ENCODE data around the gene EFEMP2.

The EFEMP2 gene

DNA sequence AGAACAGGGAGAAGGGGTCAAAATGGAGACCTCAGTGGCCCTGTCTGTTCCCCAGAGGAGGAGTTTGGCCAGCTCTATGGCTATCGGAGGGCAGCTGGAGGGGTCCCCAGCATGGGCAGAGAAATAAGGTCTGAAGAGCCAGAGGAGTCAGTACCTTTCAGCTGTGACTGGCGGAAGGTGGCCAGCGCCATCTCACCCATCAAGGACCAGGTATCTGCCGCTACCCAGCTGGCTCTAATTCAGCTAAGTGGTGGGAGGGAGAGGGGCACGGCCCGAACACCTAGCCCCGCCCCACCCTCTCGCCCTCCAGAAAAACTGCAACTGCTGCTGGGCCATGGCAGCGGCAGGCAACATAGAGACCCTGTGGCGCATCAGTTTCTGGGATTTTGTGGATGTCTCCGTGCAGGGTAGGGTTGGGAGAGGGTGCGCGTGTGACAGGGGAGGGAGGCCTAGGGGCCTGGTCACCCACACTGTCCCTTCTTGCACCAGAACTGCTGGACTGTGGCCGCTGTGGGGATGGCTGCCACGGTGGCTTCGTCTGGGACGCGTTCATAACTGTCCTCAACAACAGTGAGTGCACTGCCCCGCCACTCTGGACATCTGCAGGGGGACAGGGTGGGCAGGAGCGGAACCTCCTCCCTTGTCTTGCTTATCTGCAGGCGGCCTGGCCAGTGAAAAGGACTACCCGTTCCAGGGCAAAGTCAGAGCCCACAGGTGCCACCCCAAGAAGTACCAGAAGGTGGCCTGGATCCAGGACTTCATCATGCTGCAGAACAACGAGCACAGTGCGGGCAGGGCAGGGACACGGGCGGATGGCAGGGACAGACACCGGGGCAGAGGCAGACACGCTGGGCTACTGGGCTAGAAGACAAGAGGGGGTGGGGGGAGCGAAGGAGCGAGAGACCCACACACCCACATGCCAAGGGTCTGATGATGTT is 9.8 kb upstream of the EFEMP2 start:
- TF ChIP-seq, protein P1, sequence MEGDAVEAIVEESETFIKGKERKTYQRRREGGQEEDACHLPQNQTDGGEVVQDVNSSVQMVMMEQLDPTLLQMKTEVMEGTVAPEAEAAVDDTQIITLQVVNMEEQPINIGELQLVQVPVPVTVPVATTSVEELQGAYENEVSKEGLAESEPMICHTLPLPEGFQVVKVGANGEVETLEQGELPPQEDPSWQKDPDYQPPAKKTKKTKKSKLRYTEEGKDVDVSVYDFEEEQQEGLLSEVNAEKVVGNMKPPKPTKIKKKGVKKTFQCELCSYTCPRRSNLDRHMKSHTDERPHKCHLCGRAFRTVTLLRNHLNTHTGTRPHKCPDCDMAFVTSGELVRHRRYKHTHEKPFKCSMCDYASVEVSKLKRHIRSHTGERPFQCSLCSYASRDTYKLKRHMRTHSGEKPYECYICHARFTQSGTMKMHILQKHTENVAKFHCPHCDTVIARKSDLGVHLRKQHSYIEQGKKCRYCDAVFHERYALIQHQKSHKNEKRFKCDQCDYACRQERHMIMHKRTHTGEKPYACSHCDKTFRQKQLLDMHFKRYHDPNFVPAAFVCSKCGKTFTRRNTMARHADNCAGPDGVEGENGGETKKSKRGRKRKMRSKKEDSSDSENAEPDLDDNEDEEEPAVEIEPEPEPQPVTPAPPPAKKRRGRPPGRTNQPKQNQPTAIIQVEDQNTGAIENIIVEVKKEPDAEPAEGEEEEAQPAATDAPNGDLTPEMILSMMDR (IDR thresholded peaks at IDR 0.05), result no peak
- no peak overlapping the region for H3K27ac ChIP-seq
- H3K4me3 ChIP-seq (ENCODE audit: low read depth, low read length), result no peak overlapping the region
- no peaks in the 10 kb centered on the region for H3K27me3 ChIP-seq (ENCODE audit: control insufficient read depth, insufficient read depth, low read length)
- H3K79me2 ChIP-seq, result no peaks in the 10 kb centered on the region
- no peak overlapping the region for H2AFZ ChIP-seq
- no peak overlapping the region for H3K9ac ChIP-seq
- H3K4me2 ChIP-seq (ENCODE audit: low read length), result no peak overlapping the region
- H3K36me3 ChIP-seq (ENCODE audit: control insufficient read depth, insufficient read depth, low read length), result no peaks in the 10 kb centered on the region
- peaks cover 1% of the 10 kb centered on the region for H3K4me1 ChIP-seq
- H3K9me3 ChIP-seq (ENCODE audit: control insufficient read depth, low read length), result no peaks in the 10 kb centered on the region

DNA sequence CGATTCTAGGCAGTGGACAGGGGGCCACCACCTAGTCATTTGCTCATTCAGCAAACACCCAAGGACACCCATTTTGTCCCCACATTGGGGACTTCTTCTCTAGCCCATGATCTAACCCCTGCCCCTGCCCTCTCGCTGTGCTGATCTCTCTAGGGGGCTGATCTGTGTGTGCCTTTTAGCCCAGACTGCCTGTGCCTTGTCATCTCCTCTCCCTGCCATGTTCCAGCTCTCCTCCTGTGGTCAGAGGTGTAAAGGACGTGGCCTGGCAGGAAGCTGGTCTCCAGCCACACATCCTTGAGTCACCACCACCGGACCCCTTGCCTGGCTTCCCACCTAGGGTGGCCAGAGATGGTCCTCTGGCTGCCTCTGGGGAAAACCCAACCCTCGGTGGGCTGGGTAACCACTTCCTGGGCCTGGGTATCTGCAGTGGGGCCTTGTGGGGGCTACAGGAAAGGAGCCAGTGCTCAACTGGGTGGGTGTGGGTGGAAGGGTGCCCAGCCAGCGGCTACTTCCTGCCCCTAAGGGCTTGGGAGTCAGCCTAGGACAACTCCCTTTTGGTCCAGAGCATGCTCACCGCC is 8.3 kb upstream of the EFEMP2 start:
- Histone ChIP-seq H3K36me3 (ENCODE audit: control insufficient read depth, insufficient read depth, low read length) (no peaks in the 10 kb centered on the region), H3K9ac (no peak overlapping the region), H3K79me2 (no peaks in the 10 kb centered on the region), H3K4me1 (no peaks in the 10 kb centered on the region), H3K9me3 (ENCODE audit: control insufficient read depth, low read length) (no peaks in the 10 kb centered on the region), H2AFZ (no peak overlapping the region), H3K27me3 (ENCODE audit: control insufficient read depth, insufficient read depth, low read length) (no peaks in the 10 kb centered on the region), H3K4me2 (ENCODE audit: low read length) (no peak overlapping the region), H3K4me3 (ENCODE audit: low read depth, low read length) (no peak overlapping the region), H3K27ac (no peak overlapping the region)
- TF ChIP-seq, protein P1 (IDR thresholded peaks at IDR 0.05), result no peak

DNA sequence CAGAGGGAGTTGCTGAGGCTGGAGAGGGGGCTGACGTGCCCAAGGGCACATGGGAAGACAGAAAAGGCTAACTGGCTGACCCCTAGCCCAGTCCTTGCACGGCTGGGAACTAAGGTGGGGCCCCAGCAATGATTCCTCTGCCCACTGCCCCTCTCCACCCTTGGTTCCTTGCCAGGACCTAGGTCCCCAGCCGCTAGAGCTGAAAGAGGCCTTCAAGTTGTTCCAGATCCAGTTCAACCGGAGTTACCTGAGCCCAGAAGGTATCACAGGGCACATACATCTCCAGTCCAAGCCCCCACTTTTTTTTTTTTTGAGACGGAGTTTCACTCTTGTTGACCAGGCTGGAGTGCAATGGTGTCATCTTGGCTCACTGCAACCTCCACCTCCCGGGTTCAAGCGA is 7.4 kb upstream of the EFEMP2 start:
- H3K9ac ChIP-seq, result no peak overlapping the region
- H3K4me1 ChIP-seq, result no peaks in the 10 kb centered on the region
- H3K4me3 ChIP-seq (ENCODE audit: low read depth, low read length), result no peak overlapping the region
- TF ChIP-seq, protein P1 (IDR thresholded peaks at IDR 0.05), result no peak
- H3K9me3 ChIP-seq (ENCODE audit: control insufficient read depth, low read length), result no peaks in the 10 kb centered on the region
- no peak overlapping the region for H3K4me2 ChIP-seq (ENCODE audit: low read length)
- no peaks in the 10 kb centered on the region for H3K36me3 ChIP-seq (ENCODE audit: control insufficient read depth, insufficient read depth, low read length)
- no peaks in the 10 kb centered on the region for H3K79me2 ChIP-seq
- no peak overlapping the region for H3K27ac ChIP-seq
- no peak overlapping the region for H2AFZ ChIP-seq
- H3K27me3 ChIP-seq (ENCODE audit: control insufficient read depth, insufficient read depth, low read length), result no peaks in the 10 kb centered on the region

DNA sequence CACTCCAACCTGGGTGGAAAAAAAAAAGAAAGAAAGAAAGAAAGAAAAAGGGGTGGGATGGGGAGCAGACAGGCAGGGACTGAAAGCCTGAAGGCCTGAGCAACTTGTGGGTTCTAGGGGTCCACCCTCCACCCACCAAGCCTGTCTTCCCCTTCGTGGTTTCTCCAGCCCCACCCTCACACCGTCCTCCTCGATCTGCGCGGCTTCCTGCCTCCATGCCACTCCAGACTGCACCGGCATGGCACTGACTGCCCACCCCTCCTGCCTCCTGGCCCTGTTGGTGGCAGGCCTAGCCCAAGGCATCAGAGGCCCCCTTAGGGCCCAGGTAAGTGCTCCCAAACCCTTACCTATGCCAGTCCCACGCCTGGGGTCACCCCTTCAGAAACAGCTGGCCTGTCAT is 7.0 kb upstream of the EFEMP2 start, which contains the start of gene CTSW:
Gene CTSW (plus strand): TSS at position 221 of the 400 bp plus-strand sequence. CDS start 18 bp downstream, at position 239.
- Histone ChIP-seq H3K4me1 (no peaks in the 10 kb centered on the region), H3K4me3 (ENCODE audit: low read depth, low read length) (no peak within 1 kb of the TSS), H3K9ac (no peak within 1 kb of the TSS), H3K9me3 (ENCODE audit: control insufficient read depth, low read length) (no peaks in the 10 kb centered on the region), H3K79me2 (no peaks in the 10 kb centered on the region), H3K27ac (no peak within 1 kb of the TSS), H3K4me2 (ENCODE audit: low read length) (no peak within 1 kb of the TSS), H2AFZ (no peak within 1 kb of the TSS), H3K27me3 (ENCODE audit: control insufficient read depth, insufficient read depth, low read length) (no peaks in the 10 kb centered on the region), H3K36me3 (ENCODE audit: control insufficient read depth, insufficient read depth, low read length) (no peaks in the 10 kb centered on the region)
- TF ChIP-seq, protein P1 (IDR thresholded peaks at IDR 0.05), result no peak
